GM12878 (cell line): ENCODE measurements around the gene ANAPC10. TPM values are rescaled to one million over a fixed set of nuclear protein-coding genes. Genes with fewer than 3 reads are reported as not detected.

Experiments
- ATAC-seq: fragments of 200-7000 bp; cut with Tn5 transposase; 3 replicates; pipeline ENCODE4 v1.9.1; 2020; ENCODE audit warnings: mild to moderate bottlenecking, moderate library complexity
- BruUV-seq: library from RNA; stranded (reverse); fragments of 400-500 nt; replicated peaks from 2 replicates; lab custom pipeline; 2021; lab: Mats Ljungman, UMichigan
- CTCF ChIA-PET: fragments of 300-600 bp; sonication (Branson Sonifier 250); formaldehyde crosslinking; extraction: SDS; loops from one replicate; lab custom pipeline; 2021; ENCODE audit warnings: inconsistent platforms; lab: Yijun Ruan, JAX
- POLR2A ChIA-PET: fragments of 350-600 bp; formaldehyde crosslinking; extraction: SDS; loops from one replicate; lab custom pipeline; 2021; ENCODE audit warnings: inconsistent platforms; lab: Charles Lee
- RAD21 ChIA-PET: fragments of 300-600 bp; sonication (Branson Sonifier 250); formaldehyde crosslinking; loops from one replicate; lab custom pipeline; 2023; ENCODE audit warnings: antibody characterized with exemption; ENCODE audit not compliant: unreplicated experiment; lab: Charles Lee
- SMC1A ChIA-PET: fragments of 300-600 bp; sonication (Branson Sonifier 250); formaldehyde crosslinking; loops from one replicate; lab custom pipeline; 2023; ENCODE audit not compliant: unreplicated experiment, uncharacterized antibody; lab: Charles Lee
- DNase-seq: peaks from one replicate; pipeline ENCODE4 v3.0.0-alpha.2; 2011; ENCODE audit warnings: low read depth, low spot score
- FAIRE-seq: peaks from 3 replicates; lab custom pipeline; 2011; peaks lifted over from hg19 to GRCh38; lab: Jason Lieb, UNC
- H2AFZ ChIP-seq: 2 replicates; pipeline ENCODE4 v1.6.0; 2011; ENCODE audit warnings: low read depth, low read length, control low read depth; ENCODE audit not compliant: control insufficient read depth
- H3K27ac ChIP-seq: 2 replicates; pipeline ENCODE4 v1.5.1; 2011; ENCODE audit warnings: control low read depth; ENCODE audit not compliant: control insufficient read depth, insufficient read depth
- H3K27me3 ChIP-seq, 2 experiments: replicated peaks in 1 of 2; 2 replicates each; pipeline versions ENCODE4 v1.6.0 to v1.6.1; 2011; ENCODE audit warnings: low read length in 1 of 2; ENCODE audit not compliant: control insufficient read depth in 2 of 2, insufficient read depth in 2 of 2
- H3K36me3 ChIP-seq, 2 experiments: 2 replicates each; pipeline ENCODE4 v1.5.1; 2011; ENCODE audit warnings: low read length in 1 of 2; ENCODE audit not compliant: control insufficient read depth in 2 of 2, insufficient read depth in 2 of 2
- H3K4me1 ChIP-seq: 2 replicates; pipeline ENCODE4 v1.6.1; 2011; ENCODE audit warnings: mild to moderate bottlenecking, low read length, moderate library complexity, mixed read lengths; ENCODE audit not compliant: control insufficient read depth, insufficient read depth
- H3K4me2 ChIP-seq: 2 replicates; pipeline ENCODE4 v1.6.0; 2011; ENCODE audit warnings: control low read depth; ENCODE audit not compliant: control insufficient read depth, insufficient read depth
- H3K4me3 ChIP-seq: fragments of 200-600 bp; sonication (generic); 2 replicates; pipeline ENCODE4 v1.5.1; 2016
- H3K79me2 ChIP-seq: 2 replicates; pipeline ENCODE4 v1.6.0; 2011; ENCODE audit warnings: low read length; ENCODE audit not compliant: control insufficient read depth, insufficient read depth
- H3K9ac ChIP-seq: 2 replicates; pipeline ENCODE4 v1.8.0; 2011; ENCODE audit warnings: low read length, control low read depth, mixed read lengths; ENCODE audit not compliant: control insufficient read depth, insufficient read depth
- H3K9me3 ChIP-seq: replicated peaks from 3 replicates; pipeline ENCODE4 v1.5.1; 2011; ENCODE audit warnings: mild to moderate bottlenecking, low read length; ENCODE audit not compliant: control insufficient read depth, insufficient read depth
- H4K20me1 ChIP-seq: 2 replicates; pipeline ENCODE4 v1.6.0; 2011; ENCODE audit not compliant: control insufficient read depth, insufficient read depth
- CBFB ChIP-seq: IDR thresholded peaks from 2 replicates; pipeline ENCODE4 v1.6.1; 2016; ENCODE audit warnings: antibody characterized with exemption, low read depth
- EED ChIP-seq: sonication (generic); IDR thresholded peaks from 2 replicates; pipeline ENCODE4 v1.6.1; 2016; ENCODE audit warnings: antibody characterized with exemption, low read depth
- IKZF1 ChIP-seq: fragments of 450-650 bp; conservative IDR thresholded peaks from 2 replicates; pipeline ENCODE4 v1.6.1; 2017; ENCODE audit warnings: antibody characterized with exemption, mild to moderate bottlenecking
- MEF2A ChIP-seq: IDR thresholded peaks from 2 replicates; pipeline ENCODE4 v1.6.1; 2011; ENCODE audit warnings: low read depth, mild to moderate bottlenecking, low read length, moderate library complexity; ENCODE audit not compliant: insufficient read depth
- PKNOX1 ChIP-seq: fragments of 450-650 bp; IDR thresholded peaks from 2 replicates; pipeline ENCODE4 v1.6.1; 2016; ENCODE audit warnings: mild to moderate bottlenecking
- POLR2AphosphoS2 ChIP-seq: IDR thresholded peaks from 2 replicates; pipeline ENCODE4 v1.6.1; 2011; ENCODE audit warnings: low read depth, mild to moderate bottlenecking, low read length, improper control_type of control experiment, moderate library complexity
- SMARCA5 ChIP-seq: fragments of 450-650 bp; IDR thresholded peaks from 2 replicates; pipeline ENCODE4 v1.6.1; 2017; ENCODE audit warnings: mild to moderate bottlenecking
- SREBF2 ChIP-seq: IDR thresholded peaks from 2 replicates; pipeline ENCODE4 v1.6.1; 2012; ENCODE audit warnings: mild to moderate bottlenecking, low read length
- TBL1XR1 ChIP-seq: IDR thresholded peaks from 2 replicates; pipeline ENCODE4 v1.6.1; 2012; ENCODE audit warnings: low read depth, low read length, improper control_type of control experiment
- TCF7 ChIP-seq: IDR thresholded peaks from 2 replicates; pipeline ENCODE4 v1.6.1; 2014; ENCODE audit warnings: antibody characterized with exemption, borderline replicate concordance
- ZNF687 ChIP-seq: fragments of 450-650 bp; IDR thresholded peaks from 2 replicates; pipeline ENCODE4 v1.6.1; 2017; ENCODE audit warnings: mild to moderate bottlenecking, moderate library complexity
- WGBS: methylation state at CpG from one replicate; pipeline ENCODE4 v1.1.6; 2016; ENCODE audit warnings: low lambda C conversion rate; ENCODE audit not compliant: insufficient replicate concordance, insufficient coverage; ENCODE audit errors: missing lambda C conversion rate; 5-methylcytosine and 5-hydroxymethylcytosine counted together
- in situ Hi-C: fragments of 300-500 bp; cut with MboI; formaldehyde crosslinking; loops from 9 replicates; pipeline ENCODE4 v1.14.3; 2018; ENCODE audit warnings: mixed read lengths
- intact Hi-C: fragments of 100-400 bp; cut with micrococcal nuclease; formaldehyde crosslinking; loops from one replicate; pipeline ENCODE4 v1.14.2; 2022; ENCODE audit not compliant: unreplicated experiment
- polyA plus RNA-seq, 11 experiments: library from polyadenylated mRNA; depleted of rRNA in 4 of 11; unstranded in 6 of 11; stranded (reverse) in 5 of 11; fragments of >200 nt; fragmentation: Nextera tagmentation in 4 of 11; fragmentation: Illumina TruSeq in 1 of 11; extraction: Ambion mirVana in 4 of 11; extraction: Trizol in 1 of 11; gene quantifications; 1 replicate in 1 of 11; 2 replicates in 10 of 11; pipeline versions ENCODE4 v1.2.1 to v1.2.3, GENCODE V29; 2011 to 2016; ENCODE audit warnings: inconsistent platforms in 2 of 11, missing spikeins in 2 of 11, low read depth in 1 of 11
- total RNA-seq, 4 experiments: library from RNA; depleted of rRNA in 3 of 4; stranded (reverse); fragments of >200 nt in 3 of 4; fragmentation: Illumina TruSeq in 1 of 4; extraction: Trizol in 1 of 4; gene quantifications; 2 replicates each; pipeline versions ENCODE4 v1.2.1 to v1.2.3, GENCODE V29; 2013 to 2021
- TF ChIP-seq, protein P1 (sequence below): fragments of 450-650 bp; IDR thresholded peaks from 2 replicates; pipeline ENCODE4 v1.6.1; 2017; ENCODE audit warnings: mild to moderate bottlenecking
- TF ChIP-seq, protein P2 (sequence below): fragments of 450-650 bp; formaldehyde crosslinking; IDR thresholded peaks from 2 replicates; pipeline ENCODE4 v1.5.0; 2022; ENCODE audit warnings: mild to moderate bottlenecking, missing genetic modification characterization

ANAPC10 gene
- total and polyA plus RNA-seq, 10 of the 15 experiments (the other 5 are each of a cell fraction or from before 2014, with no cell fraction given): 23.8 to 73.7 (median 48.5) TPM

GRCh38 chr4:145042601-145043285 lies 55.3 kb downstream of the ANAPC10 start:
- Histone ChIP-seq H3K27ac (no peak overlapping the region), H3K9me3 (no peaks in the 10 kb centered on the region), H3K36me3 (no peaks in the 10 kb centered on the region), H3K9ac (no peak overlapping the region), H3K4me1 (peaks cover 9% of the 10 kb centered on the region; the same call in 1 of the 2 replicates), H3K27me3 (no peaks in the 10 kb centered on the region), H3K4me3 (no peak overlapping the region), H2AFZ (no peak overlapping the region), H3K4me2 (no peak overlapping the region), H4K20me1 (no peaks in the 10 kb centered on the region), H3K79me2 (no peaks in the 10 kb centered on the region)
- FAIRE-seq: no peak
- SMC1A ChIA-PET: interaction anchor here (1.4 to 4.7 kb wide), 3 partner anchors 18 to 72 kb away, joined by 5 to 23 read pairs (median 18); no protein-coding TSS in a partner anchor
- CTCF ChIA-PET: interaction anchor here (1.7 kb wide), 1 partner anchor 135 kb away, joined by 4 read pairs; no protein-coding TSS in a partner anchor
- 92% methylated on average over 3 of the region's 3 CpGs for WGBS
- RAD21 ChIA-PET: interaction anchor here (0.6 to 2.8 kb wide), 3 partner anchors 54 to 72 kb away, joined by 3 to 19 read pairs (median 3); no protein-coding TSS in a partner anchor
- BruUV-seq: no TSS peak
- no peak for ATAC-seq
- POLR2A ChIA-PET: interaction anchor here (1.0 kb wide), 1 partner anchor 137 kb away, joined by 3 read pairs; no protein-coding TSS in a partner anchor
- in situ Hi-C loops (no loop called here), intact Hi-C loops (loop anchor here (10.0 kb wide), 1 partner anchor 688 kb away; no protein-coding TSS in a partner anchor)
- no peak for DNase-seq
- TF ChIP-seq EED (no peak), PKNOX1 (no peak), MEF2A (no peak), SREBF2 (no peak), POLR2AphosphoS2 (no peak), CBFB (no peak), IKZF1 (no peak), TCF7 (no peak), ZNF687 (no peak), SMARCA5 (no peak), TBL1XR1 (no peak)
- TF ChIP-seq, protein P1, sequence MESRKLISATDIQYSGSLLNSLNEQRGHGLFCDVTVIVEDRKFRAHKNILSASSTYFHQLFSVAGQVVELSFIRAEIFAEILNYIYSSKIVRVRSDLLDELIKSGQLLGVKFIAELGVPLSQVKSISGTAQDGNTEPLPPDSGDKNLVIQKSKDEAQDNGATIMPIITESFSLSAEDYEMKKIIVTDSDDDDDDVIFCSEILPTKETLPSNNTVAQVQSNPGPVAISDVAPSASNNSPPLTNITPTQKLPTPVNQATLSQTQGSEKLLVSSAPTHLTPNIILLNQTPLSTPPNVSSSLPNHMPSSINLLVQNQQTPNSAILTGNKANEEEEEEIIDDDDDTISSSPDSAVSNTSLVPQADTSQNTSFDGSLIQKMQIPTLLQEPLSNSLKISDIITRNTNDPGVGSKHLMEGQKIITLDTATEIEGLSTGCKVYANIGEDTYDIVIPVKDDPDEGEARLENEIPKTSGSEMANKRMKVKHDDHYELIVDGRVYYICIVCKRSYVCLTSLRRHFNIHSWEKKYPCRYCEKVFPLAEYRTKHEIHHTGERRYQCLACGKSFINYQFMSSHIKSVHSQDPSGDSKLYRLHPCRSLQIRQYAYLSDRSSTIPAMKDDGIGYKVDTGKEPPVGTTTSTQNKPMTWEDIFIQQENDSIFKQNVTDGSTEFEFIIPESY: no peak
- TF ChIP-seq, protein P2, sequence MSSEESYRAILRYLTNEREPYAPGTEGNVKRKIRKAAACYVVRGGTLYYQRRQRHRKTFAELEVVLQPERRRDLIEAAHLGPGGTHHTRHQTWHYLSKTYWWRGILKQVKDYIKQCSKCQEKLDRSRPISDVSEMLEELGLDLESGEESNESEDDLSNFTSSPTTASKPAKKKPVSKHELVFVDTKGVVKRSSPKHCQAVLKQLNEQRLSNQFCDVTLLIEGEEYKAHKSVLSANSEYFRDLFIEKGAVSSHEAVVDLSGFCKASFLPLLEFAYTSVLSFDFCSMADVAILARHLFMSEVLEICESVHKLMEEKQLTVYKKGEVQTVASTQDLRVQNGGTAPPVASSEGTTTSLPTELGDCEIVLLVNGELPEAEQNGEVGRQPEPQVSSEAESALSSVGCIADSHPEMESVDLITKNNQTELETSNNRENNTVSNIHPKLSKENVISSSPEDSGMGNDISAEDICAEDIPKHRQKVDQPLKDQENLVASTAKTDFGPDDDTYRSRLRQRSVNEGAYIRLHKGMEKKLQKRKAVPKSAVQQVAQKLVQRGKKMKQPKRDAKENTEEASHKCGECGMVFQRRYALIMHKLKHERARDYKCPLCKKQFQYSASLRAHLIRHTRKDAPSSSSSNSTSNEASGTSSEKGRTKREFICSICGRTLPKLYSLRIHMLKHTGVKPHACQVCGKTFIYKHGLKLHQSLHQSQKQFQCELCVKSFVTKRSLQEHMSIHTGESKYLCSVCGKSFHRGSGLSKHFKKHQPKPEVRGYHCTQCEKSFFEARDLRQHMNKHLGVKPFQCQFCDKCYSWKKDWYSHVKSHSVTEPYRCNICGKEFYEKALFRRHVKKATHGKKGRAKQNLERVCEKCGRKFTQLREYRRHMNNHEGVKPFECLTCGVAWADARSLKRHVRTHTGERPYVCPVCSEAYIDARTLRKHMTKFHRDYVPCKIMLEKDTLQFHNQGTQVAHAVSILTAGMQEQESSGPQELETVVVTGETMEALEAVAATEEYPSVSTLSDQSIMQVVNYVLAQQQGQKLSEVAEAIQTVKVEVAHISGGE (CRISPR knock-in tag): no peak
